Mammary epithelial cell (primary cell): Measurements from ENCODE around the gene SSX2IP.

Source experiments
- EZH2 ChIP-seq: IDR thresholded peaks from 2 replicates; pipeline ENCODE4 v1.6.1; 2012; ENCODE audit warnings: low read length, inconsistent platforms, borderline replicate concordance
- TF ChIP-seq, protein P1 (sequence below), 2 donors: IDR thresholded peaks in 1 of 2; conservative IDR thresholded peaks in 1 of 2; 2 replicates each; pipeline ENCODE4 v1.5.1; 2011 to 2012; ENCODE audit warnings: inconsistent platforms in 2 of 2, low read length in 2 of 2, mild to moderate bottlenecking in 2 of 2, control low read depth in 1 of 2, low read depth in 1 of 2; ENCODE audit not compliant: insufficient read depth in 1 of 2; ENCODE audit errors: extremely low read depth in 1 of 2

DNA sequence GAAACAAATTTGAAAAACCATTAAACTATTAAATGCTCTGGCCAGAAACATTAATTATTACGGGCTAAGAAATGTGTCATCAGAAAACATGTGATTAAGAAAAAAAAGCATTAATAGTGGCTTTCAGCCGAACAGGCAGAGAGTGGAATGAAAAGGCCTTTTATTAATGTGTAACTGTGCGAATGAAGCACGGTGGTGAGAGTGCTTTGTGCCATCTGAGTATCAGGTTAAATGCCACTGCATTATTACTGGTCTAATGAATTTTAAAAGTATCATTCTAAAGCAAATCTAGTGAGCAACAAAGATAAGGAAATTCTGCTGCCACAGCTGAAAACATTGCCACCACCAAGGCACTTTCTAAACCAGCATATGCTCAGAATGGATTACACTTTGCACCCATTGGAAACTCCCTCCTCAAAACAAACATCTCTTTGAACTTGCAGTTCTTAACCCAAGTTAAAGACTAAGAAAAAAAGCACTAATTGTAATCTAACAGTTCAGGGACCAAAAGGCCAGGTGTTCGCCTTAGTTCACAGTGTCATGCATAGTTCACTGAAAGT lies 30.0 kb upstream of the SSX2IP start:
- no peak for TF ChIP-seq EZH2
- TF ChIP-seq, protein P1, sequence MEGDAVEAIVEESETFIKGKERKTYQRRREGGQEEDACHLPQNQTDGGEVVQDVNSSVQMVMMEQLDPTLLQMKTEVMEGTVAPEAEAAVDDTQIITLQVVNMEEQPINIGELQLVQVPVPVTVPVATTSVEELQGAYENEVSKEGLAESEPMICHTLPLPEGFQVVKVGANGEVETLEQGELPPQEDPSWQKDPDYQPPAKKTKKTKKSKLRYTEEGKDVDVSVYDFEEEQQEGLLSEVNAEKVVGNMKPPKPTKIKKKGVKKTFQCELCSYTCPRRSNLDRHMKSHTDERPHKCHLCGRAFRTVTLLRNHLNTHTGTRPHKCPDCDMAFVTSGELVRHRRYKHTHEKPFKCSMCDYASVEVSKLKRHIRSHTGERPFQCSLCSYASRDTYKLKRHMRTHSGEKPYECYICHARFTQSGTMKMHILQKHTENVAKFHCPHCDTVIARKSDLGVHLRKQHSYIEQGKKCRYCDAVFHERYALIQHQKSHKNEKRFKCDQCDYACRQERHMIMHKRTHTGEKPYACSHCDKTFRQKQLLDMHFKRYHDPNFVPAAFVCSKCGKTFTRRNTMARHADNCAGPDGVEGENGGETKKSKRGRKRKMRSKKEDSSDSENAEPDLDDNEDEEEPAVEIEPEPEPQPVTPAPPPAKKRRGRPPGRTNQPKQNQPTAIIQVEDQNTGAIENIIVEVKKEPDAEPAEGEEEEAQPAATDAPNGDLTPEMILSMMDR (conservative IDR thresholded peaks at IDR 0.05 in 1 of 2, IDR thresholded peaks at IDR 0.05 in 1 of 2; ENCODE audit: extremely low read depth in 1 of 2, insufficient read depth in 1 of 2, low read depth in 1 of 2, low read length in 2 of 2), result no peak
